Astrocyte of the cerebellum (primary cell): ENCODE measurements around the gene EMILIN1.
"Not testable (repeated sequence)": the region's sequence is repeated elsewhere in the genome, so short reads cannot be mapped to it uniquely, and the experiment has no call there.

Source experiments
- DNase-seq: peaks from one replicate; pipeline ENCODE4 v3.0.0-alpha.2; 2011; ENCODE audit warnings: low read depth
- H3K4me3 ChIP-seq: 2 replicates; pipeline ENCODE4 v1.5.1; 2011; ENCODE audit warnings: mild to moderate bottlenecking, low read depth, low read length, moderate library complexity
- CTCF ChIP-seq: IDR thresholded peaks from 2 replicates; pipeline ENCODE4 v1.5.1; 2012; ENCODE audit warnings: low read length, low read depth, moderate library complexity, mild to moderate bottlenecking; ENCODE audit errors: missing control alignments
- in situ Hi-C: cut with HindIII; loops from 2 replicates; pipeline ENCODE4 v1.10.0; 2017; ENCODE audit warnings: low sequenced_read_pairs

The EMILIN1 gene

GRCh38 chr2:27117995-27118524 lies 39.6 kb downstream of the EMILIN1 start:
- peak overlapping the region; percentile 33 for H3K4me3 ChIP-seq
- in situ Hi-C loops, result loop anchor here (10.0 kb wide), 1 partner anchor 77 kb away; no protein-coding TSS in a partner anchor
- no peak for DNase-seq
- no peak for TF ChIP-seq CTCF

DNA sequence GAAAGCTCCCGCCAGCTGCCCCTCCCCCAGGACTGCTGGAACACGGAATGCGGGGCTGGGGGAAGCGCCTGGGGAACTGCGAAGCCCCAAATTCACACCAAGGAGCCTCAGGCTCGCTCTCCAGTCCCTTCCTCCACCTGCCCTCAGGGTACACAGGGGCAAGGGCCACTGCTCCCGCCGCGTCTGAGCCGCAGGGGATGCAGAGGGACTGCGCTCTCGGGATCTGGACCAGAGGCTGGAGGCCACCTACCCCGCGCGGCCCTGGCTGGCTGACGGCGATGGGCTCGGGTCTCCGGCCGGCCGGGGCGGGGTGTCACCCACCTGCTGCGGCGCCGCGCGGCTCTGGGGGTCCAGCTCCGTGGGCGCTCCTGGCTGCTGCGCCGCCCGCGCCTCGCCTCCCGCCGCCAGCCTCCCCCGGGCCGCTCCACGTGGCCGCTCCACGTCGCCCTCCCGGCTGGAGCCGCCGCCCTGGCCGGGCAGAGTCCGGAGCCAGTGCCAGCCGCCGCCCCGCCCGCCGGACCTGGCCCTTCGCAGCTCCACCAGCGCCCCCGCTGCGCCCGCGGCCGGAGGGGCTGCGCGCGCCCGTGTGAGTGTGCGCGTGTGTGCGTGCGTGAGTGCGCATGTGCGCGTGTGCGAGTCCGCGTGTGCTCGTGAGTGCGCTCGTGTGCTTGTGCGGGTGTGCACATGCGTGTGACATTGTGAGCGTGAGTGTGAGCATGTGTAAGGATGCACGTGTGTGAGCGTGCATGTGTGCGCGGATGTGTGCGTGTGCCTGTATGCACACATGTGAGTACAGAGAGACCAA lies 40.3 kb downstream of the EMILIN1 start, which contains the start of gene CGREF1:
TSS of gene CGREF1 (minus strand) at position 604 of the 805 bp plus-strand sequence. CDS start 14,762 bp downstream, outside the sequence.
- H3K4me3 ChIP-seq, result peak within 1 kb of the TSS; percentile 33
- no peak for DNase-seq
- in situ Hi-C loops, result loop anchor here (10.0 kb wide), 1 partner anchor 76 kb away; no protein-coding TSS in a partner anchor
- TF ChIP-seq CTCF, result no peak

GRCh38 chr2:27119330-27119670 lies 40.9 kb downstream of the EMILIN1 start:
- peak overlapping the region; percentile 33 for H3K4me3 ChIP-seq
- in situ Hi-C loops, result loop anchor here (10.0 kb wide), 1 partner anchor 76 kb away; no protein-coding TSS in a partner anchor

GRCh38 chr2:27121906-27122305 lies 43.5 kb downstream of the EMILIN1 start:
- in situ Hi-C loops, result loop anchor here (5.0 kb wide), 1 partner anchor 145 kb away; no protein-coding TSS in a partner anchor
- TF ChIP-seq CTCF, result no peak
- no peak overlapping the region for H3K4me3 ChIP-seq
- DNase-seq, result no peak

More at GRCh38 chr2:27119330-27119670, 40.9 kb downstream of the EMILIN1 start:
- DNase-seq, result not testable (repeated sequence)

DNA sequence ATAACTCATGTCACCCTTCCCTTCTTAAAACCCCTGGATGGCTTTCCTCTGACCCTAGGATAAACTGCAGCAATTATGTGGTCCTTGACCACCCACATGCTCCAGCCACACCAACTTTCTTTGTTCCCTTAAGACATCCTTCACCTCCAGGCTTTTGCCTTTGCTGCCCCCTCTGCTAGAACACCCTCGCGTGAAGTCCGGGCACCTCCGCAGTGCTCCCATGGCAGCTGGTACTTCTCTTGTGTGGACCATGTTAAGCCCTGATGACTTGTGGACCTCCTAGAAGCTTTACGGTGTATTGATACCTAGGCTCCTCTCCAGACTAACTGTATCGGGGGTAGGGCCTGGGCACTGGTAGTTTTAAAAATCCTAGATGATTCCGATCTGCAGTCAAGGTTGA lies 44.4 kb downstream of the EMILIN1 start:
- no peak overlapping the region for H3K4me3 ChIP-seq
- DNase-seq, result no peak
- in situ Hi-C loops, result loop anchor here (5.0 kb wide), 1 partner anchor 145 kb away; no protein-coding TSS in a partner anchor
- TF ChIP-seq CTCF, result no peak

DNA sequence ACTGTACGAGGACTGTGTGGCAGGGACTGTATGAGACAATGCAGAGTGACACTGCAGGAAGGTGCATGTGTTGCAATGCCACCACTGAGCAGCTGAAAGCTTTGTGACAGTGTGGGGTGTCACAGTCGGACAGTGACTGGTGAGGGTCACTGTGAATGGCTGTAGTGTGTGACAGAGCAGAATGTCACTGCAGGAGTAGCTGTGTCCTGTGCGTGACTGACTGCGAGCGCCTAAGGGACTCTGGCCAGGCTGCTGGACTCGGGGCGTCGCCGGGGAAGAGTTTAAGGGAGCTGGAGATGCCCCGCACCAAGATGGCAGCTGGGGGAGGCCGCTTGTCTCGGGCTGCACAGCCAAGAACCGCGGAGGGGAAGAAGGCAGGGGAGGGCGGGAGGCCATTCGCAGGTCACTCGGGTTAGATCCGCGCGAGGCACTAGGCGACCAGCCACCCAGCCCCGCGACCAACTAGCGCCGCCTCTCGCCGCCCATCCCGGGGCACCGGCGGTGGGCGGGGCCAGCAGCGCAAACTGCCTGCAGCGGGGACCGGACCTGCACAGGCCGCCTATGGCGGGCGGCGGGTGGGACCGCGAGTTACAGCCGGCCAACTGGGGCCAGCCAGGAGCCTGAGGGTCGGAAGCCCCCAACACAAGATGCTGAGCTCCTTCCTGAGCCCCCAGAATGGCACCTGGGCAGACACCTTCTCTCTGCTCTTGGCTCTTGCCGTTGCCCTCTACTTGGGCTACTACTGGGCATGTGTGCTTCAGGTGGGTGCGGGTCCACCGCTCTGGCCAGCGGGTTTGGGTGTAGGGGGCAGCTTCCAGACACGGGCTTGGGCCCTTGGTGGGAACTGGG lies 45.1 kb downstream of the EMILIN1 start, which contains the start of gene ABHD1:
TSS of gene ABHD1 (plus strand) at position 514 of the 849 bp plus-strand sequence. CDS start at position 648, 134 bp downstream.
- TF ChIP-seq CTCF, result no peak
- H3K4me3 ChIP-seq, result peak within 1 kb of the TSS; percentile 53
- in situ Hi-C loops, result loop anchor here (5.0 kb wide), 1 partner anchor 144 kb away; no protein-coding TSS in a partner anchor
- no peak for DNase-seq
